Measurements from ENCODE around the gene SPAG9.

- TF ChIP-seq EZH2phosphoT487 (IDR thresholded peaks at IDR 0.05; ENCODE audit: unreplicated experiment) (no peak), JUNB (IDR thresholded peaks at IDR 0.05; ENCODE audit: unreplicated experiment) (no peak), CREB1 (CRISPR knock-in tag; IDR thresholded peaks at IDR 0.05; ENCODE audit: low read depth) (no peak), REST (IDR thresholded peaks at IDR 0.05; ENCODE audit: unreplicated experiment) (no peak), EZH2 (IDR thresholded peaks at IDR 0.05; ENCODE audit: low read depth, unreplicated experiment) (no peak), ZNF114 (CRISPR knock-in tag; IDR thresholded peaks at IDR 0.05) (no peak), POLR2AphosphoS5 (IDR thresholded peaks at IDR 0.05; ENCODE audit: low read depth) (no peak)
- TF ChIP-seq, protein P1, sequence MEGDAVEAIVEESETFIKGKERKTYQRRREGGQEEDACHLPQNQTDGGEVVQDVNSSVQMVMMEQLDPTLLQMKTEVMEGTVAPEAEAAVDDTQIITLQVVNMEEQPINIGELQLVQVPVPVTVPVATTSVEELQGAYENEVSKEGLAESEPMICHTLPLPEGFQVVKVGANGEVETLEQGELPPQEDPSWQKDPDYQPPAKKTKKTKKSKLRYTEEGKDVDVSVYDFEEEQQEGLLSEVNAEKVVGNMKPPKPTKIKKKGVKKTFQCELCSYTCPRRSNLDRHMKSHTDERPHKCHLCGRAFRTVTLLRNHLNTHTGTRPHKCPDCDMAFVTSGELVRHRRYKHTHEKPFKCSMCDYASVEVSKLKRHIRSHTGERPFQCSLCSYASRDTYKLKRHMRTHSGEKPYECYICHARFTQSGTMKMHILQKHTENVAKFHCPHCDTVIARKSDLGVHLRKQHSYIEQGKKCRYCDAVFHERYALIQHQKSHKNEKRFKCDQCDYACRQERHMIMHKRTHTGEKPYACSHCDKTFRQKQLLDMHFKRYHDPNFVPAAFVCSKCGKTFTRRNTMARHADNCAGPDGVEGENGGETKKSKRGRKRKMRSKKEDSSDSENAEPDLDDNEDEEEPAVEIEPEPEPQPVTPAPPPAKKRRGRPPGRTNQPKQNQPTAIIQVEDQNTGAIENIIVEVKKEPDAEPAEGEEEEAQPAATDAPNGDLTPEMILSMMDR (conservative IDR thresholded peaks at IDR 0.05; ENCODE audit: low read depth in 2 of 2), result no peak
Observed at GRCh38 chr17:51035431-51035830, 85.2 kb downstream of the SPAG9 start.
